Astrocyte of the hippocampus (primary cell): Measurements from ENCODE around the gene CDH13.

ENCODE experiments used
- DNase-seq: peaks from one replicate; pipeline ENCODE4 v3.0.0; 2011; ENCODE audit warnings: low read depth, low spot score

The CDH13 gene

GRCh38 chr16:83482545-83483162 is 855.9 kb downstream of the CDH13 start:
- no peak for DNase-seq

DNA sequence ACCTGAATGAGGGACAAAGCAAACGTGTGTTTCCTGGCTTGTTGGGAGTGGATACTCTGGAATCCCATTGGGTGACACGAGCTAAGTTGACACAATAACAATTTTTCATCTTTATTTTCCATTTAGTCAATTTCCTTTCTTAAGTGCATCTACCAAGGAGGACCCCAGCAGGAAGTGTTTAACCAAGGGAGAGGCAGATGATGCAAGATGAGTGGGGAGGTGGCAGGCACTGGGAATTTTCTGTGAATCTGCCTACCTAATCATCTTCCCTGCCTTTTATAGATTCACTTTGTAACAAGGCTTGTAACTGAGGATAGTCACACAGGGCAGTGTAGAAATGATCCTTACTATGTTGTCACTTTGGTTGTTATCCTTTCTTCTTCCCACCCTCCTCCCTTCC is 863.3 kb downstream of the CDH13 start:
- no peak for DNase-seq

- no peak for DNase-seq
These were observed 867.7 kb downstream of the CDH13 start for GRCh38 chr16:83494459-83494858.

GRCh38 chr16:83501481-83501880 is 874.7 kb downstream of the CDH13 start:
- no peak for DNase-seq

DNA sequence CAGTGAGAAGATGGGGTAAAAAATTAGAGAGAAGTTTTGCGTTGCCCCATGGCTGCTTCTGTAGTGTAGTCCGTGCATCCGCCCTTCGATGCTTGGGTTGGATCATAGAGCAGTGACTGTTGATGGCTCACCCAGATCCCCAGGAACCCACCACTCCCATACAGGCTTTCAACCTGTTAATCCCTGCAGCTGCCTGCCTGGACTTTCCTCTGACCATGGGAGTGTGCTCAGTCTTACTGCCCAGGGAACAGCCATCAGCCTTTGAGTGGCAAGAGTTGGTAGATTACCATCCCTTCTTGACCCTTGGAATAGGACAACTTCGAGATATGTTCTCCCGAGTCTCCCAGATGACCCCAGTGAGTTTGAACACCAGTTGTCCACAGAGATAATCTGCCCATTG is 881.5 kb downstream of the CDH13 start:
- DNase-seq, result no peak

- DNase-seq, result no peak
These were observed 882.5 kb downstream of the CDH13 start for GRCh38 chr16:83509316-83509715.

GRCh38 chr16:83510906-83511305 is 884.1 kb downstream of the CDH13 start:
- no peak for DNase-seq

DNA sequence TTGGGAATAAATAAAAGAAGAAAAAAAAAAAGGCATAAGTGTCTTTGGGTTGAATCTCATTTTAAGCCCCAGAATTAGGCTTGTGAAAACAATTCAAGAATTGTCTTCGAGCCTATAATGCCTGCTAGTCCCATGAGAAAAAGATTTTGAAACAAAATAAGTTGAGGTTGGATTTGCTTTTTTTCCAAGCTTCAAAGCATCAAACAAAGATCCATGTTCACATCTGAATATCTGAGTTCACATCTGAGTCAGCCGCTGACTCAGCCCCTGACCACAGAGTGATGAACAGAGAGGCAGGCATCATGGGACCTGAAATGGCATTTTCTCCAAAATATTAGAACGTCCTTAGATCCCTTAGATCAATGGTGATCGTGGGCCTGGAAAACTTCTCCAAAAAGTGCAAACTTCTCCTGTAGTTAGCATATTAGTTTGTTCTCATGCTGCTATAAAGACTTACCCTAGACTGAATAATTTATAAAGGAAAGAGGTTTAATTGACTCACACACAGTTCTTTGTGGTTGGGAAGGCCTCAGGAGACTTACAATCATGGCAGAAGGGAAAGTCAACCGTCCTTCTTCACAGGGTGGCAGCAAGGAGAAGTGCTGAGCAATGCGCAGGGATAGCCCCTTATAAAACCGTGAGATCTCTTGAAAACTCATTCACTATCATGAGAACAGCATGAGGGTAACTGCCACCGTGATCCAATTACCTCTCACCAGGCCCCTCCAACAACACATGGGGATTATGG is 886.4 kb downstream of the CDH13 start:
- DNase-seq, result peak; percentile 91

- DNase-seq, result no peak
These were observed 888.6 kb downstream of the CDH13 start for GRCh38 chr16:83515395-83515794.

DNA sequence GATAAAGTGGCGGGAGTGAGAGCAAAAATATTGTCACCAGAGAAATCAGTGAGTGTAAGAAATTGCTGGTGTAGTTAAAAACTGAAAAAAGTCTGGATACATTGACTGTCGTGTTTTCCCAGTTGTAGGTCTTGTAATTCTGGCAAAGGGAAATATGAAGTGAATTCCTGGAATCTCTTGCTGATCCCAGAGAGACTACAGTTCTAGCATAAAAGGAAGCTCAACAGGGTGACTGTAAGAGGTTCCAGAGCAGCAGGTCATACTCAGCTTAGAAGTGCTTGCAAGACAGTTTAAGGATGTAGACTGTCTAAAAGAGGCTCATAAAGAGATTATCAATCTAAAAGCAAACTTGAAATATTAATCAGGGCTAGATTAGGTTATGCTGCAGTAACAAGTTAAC is 890.2 kb downstream of the CDH13 start:
- no peak for DNase-seq

DNA sequence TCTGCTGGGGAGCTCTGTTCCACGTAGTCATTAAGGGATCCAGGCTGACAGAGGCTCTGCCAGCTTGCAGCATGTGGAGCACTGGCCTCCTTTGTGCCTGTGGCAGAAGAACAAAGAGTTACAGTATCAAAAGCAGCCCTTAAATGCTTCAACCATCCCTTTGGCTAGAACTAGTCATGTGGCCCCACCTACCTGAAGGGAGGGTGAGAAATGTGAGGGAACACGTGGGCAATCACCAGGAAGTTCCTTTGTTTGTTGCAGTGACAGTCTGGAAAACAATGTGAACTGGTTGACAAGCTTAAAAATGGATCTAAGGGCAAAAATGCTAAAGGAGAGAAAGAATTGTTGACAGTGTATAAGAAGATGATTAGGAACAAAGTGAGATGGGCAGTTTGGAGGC is 890.6 kb downstream of the CDH13 start:
- DNase-seq, result no peak

- DNase-seq, result no peak
These were observed 893.8 kb downstream of the CDH13 start for GRCh38 chr16:83520596-83520995.

DNA sequence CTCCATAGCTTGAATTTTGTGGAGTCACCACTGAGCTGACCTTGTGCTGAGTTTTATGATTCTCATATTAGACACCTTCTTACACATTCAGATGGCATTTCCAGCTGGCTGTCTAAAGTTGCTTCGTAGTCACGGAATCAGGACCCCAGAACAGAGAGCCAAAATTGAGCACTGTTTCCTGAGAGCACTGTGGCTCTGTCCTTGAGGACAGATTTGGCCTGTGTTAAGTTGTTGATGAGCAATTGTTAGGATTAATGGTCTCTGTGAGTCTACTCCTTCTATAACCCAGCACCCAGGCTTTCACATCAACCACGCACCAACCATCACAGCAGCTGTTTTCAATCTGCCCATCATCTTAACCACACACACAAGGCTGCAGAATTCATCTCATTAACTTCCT is 903.5 kb downstream of the CDH13 start:
- DNase-seq, result no peak

DNA sequence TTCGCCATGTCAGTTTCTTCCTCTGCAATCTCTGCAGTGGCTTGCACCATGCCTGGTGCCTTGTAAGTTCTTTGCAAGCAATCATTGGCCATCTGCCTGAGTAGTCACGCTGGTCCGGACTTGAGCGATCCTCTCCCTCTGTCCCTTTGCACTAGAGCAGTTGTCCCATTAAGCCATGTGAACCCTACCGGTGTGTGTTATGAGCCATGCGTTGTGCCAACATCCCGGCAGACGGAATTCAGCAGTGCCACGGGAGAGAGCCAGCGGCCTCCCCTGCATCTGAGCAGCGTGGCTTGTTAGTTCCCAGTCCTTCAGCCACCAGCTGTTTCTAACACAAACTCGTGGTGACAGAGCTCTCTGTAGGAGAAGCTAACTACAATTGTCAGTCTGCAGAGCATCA is 905.9 kb downstream of the CDH13 start:
- no peak for DNase-seq

DNA sequence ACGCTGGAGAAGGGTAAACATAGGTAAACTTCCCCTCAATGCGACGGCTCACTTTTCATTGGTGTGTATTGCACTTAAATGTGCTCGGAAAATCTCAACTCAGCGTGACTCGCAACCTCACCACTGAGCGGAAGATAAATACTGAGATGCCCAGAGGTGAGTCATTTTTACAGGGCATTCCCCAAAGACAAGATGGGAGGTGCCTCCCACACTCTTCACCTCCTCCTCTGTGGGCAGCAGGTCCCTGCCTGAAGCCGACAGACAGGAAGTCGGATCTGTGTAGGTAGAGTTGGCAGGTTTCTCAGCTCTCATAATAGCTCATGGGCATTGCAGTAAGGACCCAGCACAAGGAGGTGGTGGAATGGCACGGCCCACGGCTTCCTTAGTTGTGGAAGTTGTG is 906.4 kb downstream of the CDH13 start:
- peak; percentile 42 for DNase-seq

- no peak for DNase-seq
These were observed 911.9 kb downstream of the CDH13 start for GRCh38 chr16:83538707-83539106.

GRCh38 chr16:83539736-83540490 is 913.1 kb downstream of the CDH13 start:
- peak; percentile 24 for DNase-seq

DNA sequence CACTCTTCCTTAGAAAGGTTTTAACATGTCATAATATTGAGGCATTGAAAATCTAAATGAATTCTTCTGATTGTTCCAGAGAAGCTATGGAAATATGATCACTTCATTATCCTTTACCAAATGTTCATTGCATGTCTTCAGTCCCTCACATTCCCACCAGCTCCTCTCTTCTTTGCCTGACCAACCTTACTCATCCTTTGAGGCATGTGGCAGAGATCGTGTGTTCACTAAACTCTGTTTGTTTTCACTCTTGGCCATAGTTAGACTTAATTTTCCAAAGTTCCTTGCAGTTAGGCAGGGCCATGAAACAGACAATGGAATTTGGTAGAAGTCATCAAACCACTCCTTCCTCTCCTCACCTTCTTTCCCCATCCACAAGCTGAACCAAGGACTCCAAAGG is 914.5 kb downstream of the CDH13 start:
- no peak for DNase-seq

DNA sequence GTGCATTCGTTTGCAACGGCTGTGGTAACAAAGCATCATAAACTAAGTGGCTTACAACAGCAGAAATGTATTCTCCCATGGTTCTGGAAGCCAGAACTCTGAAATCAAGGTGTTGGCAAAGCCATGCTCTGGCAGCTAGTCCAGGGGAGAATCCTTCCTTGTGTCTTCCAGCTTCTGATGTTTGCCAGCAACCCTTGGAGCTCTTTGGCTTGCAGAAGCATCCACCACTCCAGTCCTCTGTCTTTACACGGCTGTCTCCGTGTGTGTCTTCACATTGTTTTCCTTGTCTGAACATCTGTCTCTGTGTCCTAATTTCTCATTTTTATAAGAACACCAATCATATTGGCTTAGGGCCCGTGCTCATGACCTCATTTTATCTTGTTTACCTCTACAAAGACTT is 915.7 kb downstream of the CDH13 start:
- DNase-seq, result no peak

- no peak for DNase-seq
These were observed 922.8 kb downstream of the CDH13 start for GRCh38 chr16:83549316-83550182.

- no peak for DNase-seq
These were observed 923.4 kb downstream of the CDH13 start for GRCh38 chr16:83550183-83550569.

GRCh38 chr16:83552228-83552627 is 925.5 kb downstream of the CDH13 start:
- DNase-seq, result no peak
